ENCODE data around the gene HDAC4. TPM values are rescaled to one million over a fixed set of nuclear protein-coding genes. Genes with fewer than 3 reads are reported as not detected.
A peak's percentile ranks its signal among the peaks of the same experiment; 100 is the strongest.

The HDAC4 gene
- total RNA-seq, 1 experiment from 2014 or later: 11.3 TPM

GRCh38 chr2:239235311-239235710, 165.5 kb downstream of the HDAC4 start:
- Histone ChIP-seq H3K4me3 (no peak overlapping the region), H3K9me3 (replicated peaks) (no peaks in the 10 kb centered on the region), H3K27me3 (no peaks in the 10 kb centered on the region), H3K27ac (no peak overlapping the region), H3K36me3 (no peaks in the 10 kb centered on the region), H3K4me1 (no peaks in the 10 kb centered on the region)
- DNase-seq: no peak

- no peak overlapping the region for H3K27ac ChIP-seq
- no peaks in the 10 kb centered on the region for H3K4me1 ChIP-seq
- H3K36me3 ChIP-seq: no peaks in the 10 kb centered on the region
- no peaks in the 10 kb centered on the region for H3K27me3 ChIP-seq
- DNase-seq: no peak
- H3K4me3 ChIP-seq: no peak overlapping the region
- no peaks in the 10 kb centered on the region for H3K9me3 ChIP-seq (replicated peaks)
These were observed 166.3 kb downstream of the HDAC4 start for GRCh38 chr2:239234191-239235175.

DNA sequence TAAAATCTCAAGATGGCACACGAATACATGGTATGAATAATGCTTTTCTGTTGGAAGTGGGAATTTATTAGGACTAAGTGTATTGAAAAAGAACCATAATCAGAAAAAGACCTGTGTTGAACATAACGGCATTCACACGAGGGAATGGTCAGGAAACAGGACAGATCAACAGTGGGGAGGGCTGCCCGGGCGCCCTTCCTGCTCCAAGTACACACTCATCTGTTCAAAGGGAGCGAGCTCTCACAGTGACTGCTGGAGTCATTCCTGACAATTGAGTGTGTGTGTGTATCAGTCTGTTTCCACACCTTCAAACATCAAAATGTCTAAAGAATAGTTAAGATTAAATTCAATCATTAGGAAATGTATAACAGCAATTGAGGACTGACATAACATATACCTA, 167.2 kb downstream of the HDAC4 start:
- Histone ChIP-seq H3K4me1 (peaks cover 2% of the 10 kb centered on the region), H3K27me3 (no peaks in the 10 kb centered on the region), H3K4me3 (no peak overlapping the region), H3K27ac (no peak overlapping the region), H3K36me3 (no peaks in the 10 kb centered on the region), H3K9me3 (replicated peaks) (no peaks in the 10 kb centered on the region)
- DNase-seq: no peak

DNA sequence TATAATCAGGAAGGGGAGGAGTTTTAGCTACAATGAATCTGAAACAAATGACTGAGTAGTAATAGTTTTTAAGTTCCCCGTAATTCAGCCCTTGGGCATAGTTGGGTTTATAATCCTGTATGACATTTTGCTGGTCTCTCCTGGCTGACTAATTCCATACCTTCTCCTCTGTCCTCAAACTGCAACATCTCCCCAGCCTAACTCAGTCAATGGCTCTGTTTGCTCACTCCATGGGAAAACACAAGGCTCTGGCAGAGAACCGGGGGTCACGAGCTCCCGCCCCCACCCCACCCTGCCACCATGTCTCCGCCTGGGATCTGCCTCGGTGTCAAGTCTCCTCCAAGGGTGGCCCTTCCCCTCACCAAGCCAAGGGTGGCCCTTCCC, 168.6 kb downstream of the HDAC4 start:
- no peak overlapping the region for H3K27ac ChIP-seq
- no peaks in the 10 kb centered on the region for H3K36me3 ChIP-seq
- DNase-seq: no peak
- H3K27me3 ChIP-seq: no peaks in the 10 kb centered on the region
- no peak overlapping the region for H3K4me3 ChIP-seq
- peaks cover 13% of the 10 kb centered on the region for H3K4me1 ChIP-seq
- H3K9me3 ChIP-seq (replicated peaks): no peaks in the 10 kb centered on the region

DNA sequence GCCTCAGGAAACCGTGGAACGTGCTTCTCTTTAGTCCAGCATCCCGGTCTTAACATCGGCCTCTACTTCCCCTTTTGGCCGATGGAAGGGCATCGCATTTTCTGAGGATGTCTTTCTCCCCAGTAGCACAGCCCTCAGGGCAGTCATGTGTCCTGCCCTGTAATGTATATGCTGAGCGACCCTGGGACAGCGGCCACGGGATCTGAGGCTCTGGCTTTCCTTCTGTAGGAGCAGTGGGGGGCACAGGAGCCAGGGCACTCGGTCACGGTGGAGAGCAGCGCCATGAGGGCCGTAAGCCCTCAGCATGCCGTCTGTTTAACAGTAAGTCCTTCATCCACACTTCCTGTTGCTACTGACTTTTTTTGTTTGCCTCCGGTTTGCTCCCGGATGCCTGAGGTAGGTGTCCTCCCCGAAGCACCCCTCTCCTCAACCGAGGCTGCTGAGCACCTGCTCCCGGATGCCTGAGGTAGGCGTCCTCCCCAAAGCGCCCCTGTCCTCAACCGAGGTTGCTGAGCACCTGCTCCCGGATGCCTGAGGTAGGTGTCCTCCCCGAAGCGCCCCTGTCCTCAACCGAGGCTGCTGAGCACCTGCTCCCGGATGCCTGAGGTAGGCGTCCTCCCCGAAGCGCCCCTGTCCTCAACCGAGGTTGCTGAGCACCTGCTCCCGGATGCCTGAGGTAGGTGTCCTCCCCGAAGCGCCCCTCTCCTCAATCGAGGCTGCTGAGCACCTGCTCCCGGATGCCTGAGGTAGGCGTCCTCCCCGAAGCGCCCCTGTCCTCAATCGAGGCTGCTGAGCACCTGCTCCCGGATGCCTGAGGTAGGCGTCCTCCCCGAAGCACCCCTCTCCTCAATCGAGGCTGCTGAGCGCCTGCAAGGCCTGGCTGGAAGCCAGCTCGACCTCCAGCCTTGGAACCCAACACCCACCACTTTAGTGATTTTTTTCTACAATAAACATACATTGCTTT, 169.3 kb downstream of the HDAC4 start:
- H3K9me3 ChIP-seq (replicated peaks): no peaks in the 10 kb centered on the region
- H3K4me1 ChIP-seq: peaks cover 19% of the 10 kb centered on the region
- no peak for DNase-seq
- H3K36me3 ChIP-seq: no peaks in the 10 kb centered on the region
- H3K27ac ChIP-seq: no peak overlapping the region
- no peaks in the 10 kb centered on the region for H3K27me3 ChIP-seq
- H3K4me3 ChIP-seq: no peak overlapping the region

DNA sequence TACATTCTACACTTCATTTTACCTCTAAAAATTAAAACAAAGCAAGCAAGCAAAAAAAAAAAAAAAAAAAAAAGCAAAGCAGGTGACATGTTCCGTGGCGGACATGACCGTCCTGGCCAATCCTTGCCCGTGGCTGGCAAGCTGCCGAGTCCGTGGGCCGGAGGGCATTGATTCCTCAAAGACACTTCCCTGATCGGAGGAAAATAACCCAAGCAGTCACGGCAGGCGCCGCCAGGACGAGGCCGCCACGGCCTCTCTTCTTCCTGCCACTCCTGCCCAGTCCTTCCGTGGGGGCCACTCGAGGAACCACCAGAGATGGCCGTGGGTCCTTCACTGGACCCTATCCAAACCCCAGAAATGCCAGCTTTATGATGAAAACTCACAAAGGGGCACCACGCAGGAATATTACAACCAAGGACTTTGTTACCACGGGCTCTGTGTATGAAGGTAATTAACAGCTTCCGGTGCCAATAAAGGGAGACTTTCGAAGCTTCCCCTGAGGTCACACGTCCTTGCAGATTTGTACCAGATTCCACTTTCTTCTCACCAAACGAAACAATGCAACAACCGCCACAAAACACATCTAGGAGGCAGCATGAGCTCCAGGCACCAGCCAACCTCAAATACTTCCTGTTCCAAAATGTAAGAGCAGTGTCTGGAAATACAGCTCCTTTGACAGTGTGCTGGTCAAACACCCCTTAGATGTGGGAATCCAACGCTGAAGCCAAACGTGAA, 170.3 kb downstream of the HDAC4 start:
- Histone ChIP-seq H3K4me1 (peaks cover 28% of the 10 kb centered on the region), H3K27ac (no peak overlapping the region), H3K36me3 (no peaks in the 10 kb centered on the region)

DNA sequence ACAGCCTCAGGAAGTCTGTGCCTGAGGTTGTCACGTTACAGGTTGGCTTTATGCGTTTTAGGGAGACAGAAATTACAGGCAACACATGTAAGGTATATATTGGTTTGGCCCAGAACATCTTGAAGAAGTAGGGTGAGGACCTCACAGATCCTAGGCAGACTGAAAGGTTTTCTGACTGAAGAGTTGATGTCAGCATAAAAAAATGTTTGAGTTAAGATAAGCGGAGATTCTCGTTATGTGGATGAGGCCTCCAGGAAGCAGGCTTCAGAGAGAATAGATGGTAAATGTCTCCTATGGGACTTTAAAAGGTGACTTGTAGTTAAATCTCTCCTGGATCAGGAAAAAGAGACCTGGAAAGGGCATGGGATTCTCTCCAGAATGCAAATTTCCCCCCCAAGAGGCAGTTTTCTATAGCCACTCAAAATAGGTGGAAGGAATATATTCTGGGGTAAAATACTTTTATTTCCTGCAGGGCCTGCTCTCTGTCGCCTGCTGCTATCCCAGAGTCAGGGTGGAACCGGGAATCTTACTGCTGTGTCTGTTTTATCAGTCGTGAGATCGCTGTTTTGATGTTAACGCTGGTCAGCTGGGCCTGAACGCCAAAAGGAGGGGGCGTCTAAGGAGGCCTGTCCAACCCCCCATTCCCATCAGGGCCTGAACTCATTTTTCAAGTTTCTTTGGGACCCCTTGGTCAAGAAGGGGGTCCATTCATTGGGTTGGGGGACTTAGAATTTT, 171.1 kb downstream of the HDAC4 start:
- no peaks in the 10 kb centered on the region for H3K36me3 ChIP-seq
- H3K4me1 ChIP-seq: peaks cover 36% of the 10 kb centered on the region
- no peak overlapping the region for H3K4me3 ChIP-seq
- H3K27ac ChIP-seq: no peak overlapping the region
- no peaks in the 10 kb centered on the region for H3K9me3 ChIP-seq (replicated peaks)
- no peaks in the 10 kb centered on the region for H3K27me3 ChIP-seq
- no peak for DNase-seq

More for the DNA sequence above, 170.3 kb downstream of the HDAC4 start:
- no peak for DNase-seq
- Histone ChIP-seq H3K4me3 (no peak overlapping the region), H3K9me3 (replicated peaks) (no peaks in the 10 kb centered on the region), H3K27me3 (no peaks in the 10 kb centered on the region)

- Histone ChIP-seq H3K4me3 (peak overlapping the region; percentile 39), H3K4me1 (peaks cover 48% of the 10 kb centered on the region), H3K36me3 (no peaks in the 10 kb centered on the region), H3K27me3 (no peaks in the 10 kb centered on the region), H3K27ac (peak overlapping the region; percentile 88), H3K9me3 (replicated peaks) (no peaks in the 10 kb centered on the region)
- peak; percentile 97 to 98 for DNase-seq
These were observed 173.0 kb downstream of the HDAC4 start for GRCh38 chr2:239227661-239228371.

GRCh38 chr2:239226677-239227581, 173.9 kb downstream of the HDAC4 start:
- Histone ChIP-seq H3K4me1 (peaks cover 55% of the 10 kb centered on the region), H3K4me3 (peak overlapping the region; percentile 39), H3K36me3 (no peaks in the 10 kb centered on the region)

GRCh38 chr2:239225871-239226561, 174.8 kb downstream of the HDAC4 start:
- Histone ChIP-seq H3K27ac (peak overlapping the region; percentile 88), H3K27me3 (no peaks in the 10 kb centered on the region), H3K4me1 (peaks cover 55% of the 10 kb centered on the region), H3K36me3 (no peaks in the 10 kb centered on the region), H3K9me3 (replicated peaks) (no peaks in the 10 kb centered on the region), H3K4me3 (peak overlapping the region; percentile 39)
- DNase-seq: peak; percentile 62 to 74

More at GRCh38 chr2:239226677-239227581, 173.9 kb downstream of the HDAC4 start:
- peak overlapping the region; percentile 88 for H3K27ac ChIP-seq
- DNase-seq: peak; percentile 61 to 65
- no peaks in the 10 kb centered on the region for H3K27me3 ChIP-seq
- H3K9me3 ChIP-seq (replicated peaks): no peaks in the 10 kb centered on the region

DNA sequence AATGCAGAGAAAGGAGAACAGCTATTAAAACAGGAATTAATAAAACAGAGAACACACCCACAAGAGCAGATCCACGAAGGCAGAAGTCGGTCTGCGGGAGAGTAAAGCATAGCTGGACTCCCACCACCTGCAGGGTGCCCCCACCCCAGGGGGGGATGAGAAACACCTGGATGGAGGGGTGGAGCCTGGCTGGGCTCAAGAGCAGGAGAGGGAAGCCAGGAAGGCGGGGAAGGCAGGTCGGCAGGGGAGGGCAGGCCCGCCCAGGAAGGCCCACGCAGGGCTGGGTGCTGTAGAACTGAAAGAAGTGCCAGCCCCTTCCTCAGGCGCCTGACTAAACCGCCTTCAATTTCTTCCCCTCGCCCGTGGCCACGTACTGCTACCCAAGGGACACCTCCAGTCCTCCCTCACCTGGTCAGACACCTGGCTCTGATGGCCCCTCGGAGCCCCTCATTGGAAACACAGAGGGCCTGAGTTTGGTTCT, 175.4 kb downstream of the HDAC4 start:
- H3K27me3 ChIP-seq: no peaks in the 10 kb centered on the region
- peak overlapping the region; percentile 88 for H3K27ac ChIP-seq
- peak in 1 of 2 experiments; percentile 26 for DNase-seq
- peaks cover 55% of the 10 kb centered on the region for H3K4me1 ChIP-seq
- peak overlapping the region; percentile 39 for H3K4me3 ChIP-seq
- H3K36me3 ChIP-seq: no peaks in the 10 kb centered on the region
- H3K9me3 ChIP-seq (replicated peaks): no peaks in the 10 kb centered on the region

DNA sequence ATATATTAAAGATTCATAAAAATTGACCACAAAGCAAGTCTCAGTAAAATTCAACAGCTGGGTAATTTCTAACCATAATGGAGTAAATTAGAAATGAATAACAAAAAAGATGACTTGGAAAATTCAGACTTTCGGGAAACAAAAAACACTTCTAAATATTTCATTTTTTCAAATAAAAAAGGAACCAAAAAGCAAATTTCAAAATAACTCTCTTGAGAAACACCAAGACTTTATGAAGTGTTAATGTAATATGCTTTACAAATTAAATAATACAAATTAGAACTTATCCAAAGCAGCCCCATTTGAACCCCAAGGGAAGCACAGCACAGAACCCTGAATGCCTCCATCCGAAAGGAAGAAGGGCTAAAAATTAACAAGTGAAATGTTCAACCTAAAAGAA, 175.9 kb downstream of the HDAC4 start:
- no peaks in the 10 kb centered on the region for H3K36me3 ChIP-seq
- H3K27me3 ChIP-seq: no peaks in the 10 kb centered on the region
- H3K9me3 ChIP-seq (replicated peaks): no peaks in the 10 kb centered on the region
- peak overlapping the region; percentile 88 for H3K27ac ChIP-seq
- peaks cover 55% of the 10 kb centered on the region for H3K4me1 ChIP-seq
- no peak overlapping the region; the same call in 1 of the 2 replicates for H3K4me3 ChIP-seq
- DNase-seq: no peak

Data from SJCRH30 (cell line).